Body of pancreas (tissue), 4 donors: ENCODE data around the gene MPDU1. TPM values are rescaled to one million over a fixed set of nuclear protein-coding genes. Genes with fewer than 3 reads are reported as not detected.

ENCODE experiments used
- ATAC-seq: fragments of 150-250 bp; one replicate; pipeline ENCODE4 v1.9.1; 2016
- DNase-seq, 4 donors: peaks; one replicate each; pipeline ENCODE4 v3.0.0-alpha.2; 2019
- H3K27ac ChIP-seq, 4 donors: fragments of 200-600 bp; sonication (generic); 1 replicate in 3 of 4; 2 replicates in 1 of 4; pipeline versions ENCODE4 v1.5.1 to v1.6.1; 2016 to 2019; ENCODE audit warnings: mild to moderate bottlenecking in 1 of 4, mixed read lengths in 1 of 4, moderate library complexity in 1 of 4
- H3K27me3 ChIP-seq, 2 donors: fragments of 200-600 bp; sonication (generic); one replicate each; pipeline ENCODE4 v1.6.0; 2016; ENCODE audit warnings: mild to moderate bottlenecking in 1 of 2
- H3K36me3 ChIP-seq, 2 donors: fragments of 200-600 bp; sonication (generic); replicated peaks in 1 of 2; 2 replicates each; pipeline ENCODE4 v1.5.1; 2016; ENCODE audit warnings: low read depth in 2 of 2; ENCODE audit not compliant: insufficient read depth in 1 of 2
- H3K4me1 ChIP-seq: fragments of 200-600 bp; sonication (generic); one replicate; pipeline ENCODE4 v1.6.0; 2016
- H3K4me3 ChIP-seq, 2 donors: fragments of 200-600 bp; sonication (generic); 1 replicate in 1 of 2; 2 replicates in 1 of 2; pipeline ENCODE4 v1.5.1; 2016 to 2019
- H3K9me3 ChIP-seq, 3 donors: fragments of 200-600 bp; sonication (generic); 1 replicate in 2 of 3; 2 replicates in 1 of 3; pipeline ENCODE4 v1.5.1; 2016
- POLR2A ChIP-seq, 3 donors: fragments of 450-650 bp; IDR thresholded peaks; one replicate each; pipeline ENCODE4 v1.6.1; 2016; ENCODE audit warnings: antibody characterized with exemption in 3 of 3, mild to moderate bottlenecking in 2 of 3
- WGBS, 2 donors: methylation state at CpG; one replicate each; pipeline ENCODE4 v1.1.5; 2017; 5-methylcytosine and 5-hydroxymethylcytosine counted together
- intact Hi-C: fragments of 100-400 bp; cut with DNase I; formaldehyde crosslinking; loops from one replicate; pipeline ENCODE4 v1.15.1; 2023
- small RNA-seq: library from RNA; depleted of rRNA; stranded (forward); fragments of <200 nt; gene quantifications from one replicate; pipeline ENCODE3, GENCODE V24; 2016
- total RNA-seq, 2 donors: library from RNA; depleted of rRNA; stranded (reverse); fragments of >200 nt; gene quantifications; one replicate each; pipeline ENCODE4 v1.1.0, GENCODE V29; 2016
- TF ChIP-seq, protein P1 (sequence below), 7 experiments: fragments of 450-650 bp in 4 of 7; fragments of 200-600 bp in 3 of 7; sonication (generic) in 3 of 7; IDR thresholded peaks; one replicate each; pipeline ENCODE4 v1.5.1; 2016 to 2019; ENCODE audit warnings: antibody characterized with exemption in 7 of 7

MPDU1 gene
- total RNA-seq, 2 donors from 2014 or later = 27.0 to 37.6 TPM

GRCh38 chr17:7634384-7634783 lies 50.7 kb downstream of the MPDU1 start:
- ATAC-seq = peak; percentile 16

GRCh38 chr17:7636163-7636562 lies 52.5 kb downstream of the MPDU1 start:
- no peak for ATAC-seq
- Histone ChIP-seq H3K36me3 (no peaks in the 10 kb centered on the region), H3K4me1 (peaks cover 22% of the 10 kb centered on the region), H3K9me3 (no peaks in the 10 kb centered on the region), H3K4me3 (no peak overlapping the region), H3K27me3 (no peaks in the 10 kb centered on the region), H3K27ac (no peak overlapping the region)
- WGBS, 2 donors = 55 to 59% methylated on average over 5 of the region's 5 CpGs
- intact Hi-C loops = no loop called here
- no peak for TF ChIP-seq POLR2A (IDR thresholded peaks at IDR 0.05)
- TF ChIP-seq, protein P1, sequence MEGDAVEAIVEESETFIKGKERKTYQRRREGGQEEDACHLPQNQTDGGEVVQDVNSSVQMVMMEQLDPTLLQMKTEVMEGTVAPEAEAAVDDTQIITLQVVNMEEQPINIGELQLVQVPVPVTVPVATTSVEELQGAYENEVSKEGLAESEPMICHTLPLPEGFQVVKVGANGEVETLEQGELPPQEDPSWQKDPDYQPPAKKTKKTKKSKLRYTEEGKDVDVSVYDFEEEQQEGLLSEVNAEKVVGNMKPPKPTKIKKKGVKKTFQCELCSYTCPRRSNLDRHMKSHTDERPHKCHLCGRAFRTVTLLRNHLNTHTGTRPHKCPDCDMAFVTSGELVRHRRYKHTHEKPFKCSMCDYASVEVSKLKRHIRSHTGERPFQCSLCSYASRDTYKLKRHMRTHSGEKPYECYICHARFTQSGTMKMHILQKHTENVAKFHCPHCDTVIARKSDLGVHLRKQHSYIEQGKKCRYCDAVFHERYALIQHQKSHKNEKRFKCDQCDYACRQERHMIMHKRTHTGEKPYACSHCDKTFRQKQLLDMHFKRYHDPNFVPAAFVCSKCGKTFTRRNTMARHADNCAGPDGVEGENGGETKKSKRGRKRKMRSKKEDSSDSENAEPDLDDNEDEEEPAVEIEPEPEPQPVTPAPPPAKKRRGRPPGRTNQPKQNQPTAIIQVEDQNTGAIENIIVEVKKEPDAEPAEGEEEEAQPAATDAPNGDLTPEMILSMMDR (IDR thresholded peaks at IDR 0.05) = no peak
- DNase-seq = no peak

More at GRCh38 chr17:7634384-7634783, 50.7 kb downstream of the MPDU1 start:
- TF ChIP-seq POLR2A (IDR thresholded peaks at IDR 0.05) = no peak
- TF ChIP-seq, protein P1 (IDR thresholded peaks at IDR 0.05) = peak in 3 of 7 experiments; percentile 25 to 39 (median 32)
- H3K27me3 ChIP-seq = no peaks in the 10 kb centered on the region
- no peaks in the 10 kb centered on the region for H3K9me3 ChIP-seq
- no peak overlapping the region for H3K4me3 ChIP-seq
- H3K4me1 ChIP-seq = peaks cover 22% of the 10 kb centered on the region
- H3K27ac ChIP-seq = no peak overlapping the region
- 25 to 32% methylated on average over 5 of the region's 5 CpGs for WGBS, 2 donors
- peak in 3 of 4 donors; percentile 31 to 41 (median 34) for DNase-seq
- intact Hi-C loops = no loop called here
- no peaks in the 10 kb centered on the region for H3K36me3 ChIP-seq

Small RNAs within 50 kb of the gene (small RNA-seq; reads per million reads assigned to genes)
- gene CD68 (not detected), gene RF00019 (not detected), gene SNORA48 (not detected), gene SNORD10 (not detected)

Other genes starting within 250 kb of the MPDU1 start
- 1 to 10 TPM in 1 of 2 donors, under 1 TPM in 1; 0.99 to 2.1 TPM for gene ACAP1, start 247.3 kb upstream of the MPDU1 start, total RNA-seq
- gene KCTD11, start 231.7 kb upstream of the MPDU1 start, total RNA-seq = 1 to 10 TPM; 2.6 to 5.6 TPM
- not detected for gene TMEM95, start 228.7 kb upstream of the MPDU1 start, total RNA-seq
- 10 to 100 TPM; 12.7 to 15.8 TPM for gene TNK1, start 202.8 kb upstream of the MPDU1 start, total RNA-seq
- 10 to 100 TPM; 13.2 to 15.8 TPM for gene PLSCR3, start 189.3 kb upstream of the MPDU1 start, total RNA-seq
- 10 to 100 TPM; 14.5 to 21.8 TPM for gene TMEM256, start 179.8 kb upstream of the MPDU1 start, total RNA-seq
- gene NLGN2, start 176.0 kb upstream of the MPDU1 start, total RNA-seq = 1 to 10 TPM; 5.2 to 6.3 TPM
- gene SPEM1, start 163.5 kb upstream of the MPDU1 start, total RNA-seq = not detected
- gene SPEM2, start 158.2 kb upstream of the MPDU1 start, total RNA-seq = not detected
- gene SPEM3, start 155.0 kb upstream of the MPDU1 start, total RNA-seq = not detected
- 1 to 10 TPM; 3.6 to 9.6 TPM for gene TMEM102, start 148.4 kb upstream of the MPDU1 start, total RNA-seq
- 1 to 10 TPM in 1 of 2 donors, not detected in 1; 2.1 TPM for gene FGF11, start 144.3 kb upstream of the MPDU1 start, total RNA-seq
- gene CHRNB1, start 138.8 kb upstream of the MPDU1 start, total RNA-seq = 1 to 10 TPM; 2.6 to 8.8 TPM
- 10 to 100 TPM; 30.9 to 38.2 TPM for gene ZBTB4, start 104.2 kb upstream of the MPDU1 start, total RNA-seq
- not detected for gene SLC35G6, start 102.4 kb upstream of the MPDU1 start, total RNA-seq
- 100 to 1,000 TPM in 1 of 2 donors, 10 to 100 TPM in 1; 36.3 to 124 TPM for gene POLR2A, start 99.5 kb upstream of the MPDU1 start, total RNA-seq
- 10 to 100 TPM; 32.2 to 48.8 TPM for gene TNFSF12, start 34.8 kb upstream of the MPDU1 start, total RNA-seq
- 10 to 100 TPM; 11.9 to 18.8 TPM for gene TNFSF13, start 25.1 kb upstream of the MPDU1 start, total RNA-seq
- gene SENP3, start 21.9 kb upstream of the MPDU1 start, total RNA-seq = 10 to 100 TPM; 25.7 to 28.0 TPM
- 10 to 100 TPM in 1 of 2 donors, 1 to 10 TPM in 1; 4.3 to 14.8 TPM for gene CD68, start 4.2 kb upstream of the MPDU1 start, total RNA-seq
- not detected for gene SOX15, start 6.2 kb downstream of the MPDU1 start, total RNA-seq
- 10 to 100 TPM; 10.2 to 10.9 TPM for gene FXR2, start 31.0 kb downstream of the MPDU1 start, total RNA-seq
- gene SAT2, start 44.0 kb downstream of the MPDU1 start, total RNA-seq = 100 to 1,000 TPM in 1 of 2 donors, 10 to 100 TPM in 1; 59.9 to 148 TPM
- not detected for gene SHBG, start 46.3 kb downstream of the MPDU1 start, total RNA-seq
- gene ATP1B2, start 67.1 kb downstream of the MPDU1 start, total RNA-seq = 1 to 10 TPM in 1 of 2 donors, under 1 TPM in 1; 0.78 to 1.3 TPM
- gene TP53, start 103.6 kb downstream of the MPDU1 start, total RNA-seq = 10 to 100 TPM; 12.2 TPM
- gene WRAP53, start 104.6 kb downstream of the MPDU1 start, total RNA-seq = 1 to 10 TPM; 3.4 to 5.6 TPM
- under 1 TPM; 0.33 to 0.78 TPM for gene EFNB3, start 121.3 kb downstream of the MPDU1 start, total RNA-seq
- gene DNAH2, start 133.9 kb downstream of the MPDU1 start, total RNA-seq = under 1 TPM; 0.26 to 0.66 TPM